Measurements from ENCODE around the gene KCNK5.

DNA sequence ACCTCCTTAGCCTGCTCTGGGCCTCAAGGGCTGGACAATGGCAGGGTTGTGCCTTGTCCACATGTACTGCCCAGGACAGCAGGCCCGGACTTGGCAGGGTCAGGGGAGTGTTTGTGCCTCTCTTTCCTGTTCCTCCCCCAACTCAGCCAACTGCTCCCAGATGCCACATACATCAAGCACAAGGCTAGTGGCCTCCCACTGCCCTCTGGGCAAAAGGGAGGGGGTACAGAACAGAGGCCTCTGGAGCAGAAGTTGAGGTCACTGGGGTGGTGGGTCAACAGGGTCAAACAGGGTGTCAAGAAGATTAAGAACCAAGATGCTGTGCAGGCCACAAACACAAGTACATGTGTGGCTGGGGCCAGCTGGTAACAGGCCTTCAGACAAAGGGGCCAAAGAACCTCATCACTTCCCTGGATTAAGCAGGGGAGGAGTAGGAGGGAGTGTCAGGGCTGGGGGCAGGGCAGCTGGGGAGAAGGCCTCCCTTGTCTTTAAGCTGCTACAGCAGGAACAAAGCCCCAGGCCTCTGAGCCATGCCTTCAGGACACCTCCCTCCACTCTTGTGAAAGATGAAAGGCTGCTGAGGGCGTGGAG lies 36.0 kb downstream of the KCNK5 start:
- TF ChIP-seq, protein P1, sequence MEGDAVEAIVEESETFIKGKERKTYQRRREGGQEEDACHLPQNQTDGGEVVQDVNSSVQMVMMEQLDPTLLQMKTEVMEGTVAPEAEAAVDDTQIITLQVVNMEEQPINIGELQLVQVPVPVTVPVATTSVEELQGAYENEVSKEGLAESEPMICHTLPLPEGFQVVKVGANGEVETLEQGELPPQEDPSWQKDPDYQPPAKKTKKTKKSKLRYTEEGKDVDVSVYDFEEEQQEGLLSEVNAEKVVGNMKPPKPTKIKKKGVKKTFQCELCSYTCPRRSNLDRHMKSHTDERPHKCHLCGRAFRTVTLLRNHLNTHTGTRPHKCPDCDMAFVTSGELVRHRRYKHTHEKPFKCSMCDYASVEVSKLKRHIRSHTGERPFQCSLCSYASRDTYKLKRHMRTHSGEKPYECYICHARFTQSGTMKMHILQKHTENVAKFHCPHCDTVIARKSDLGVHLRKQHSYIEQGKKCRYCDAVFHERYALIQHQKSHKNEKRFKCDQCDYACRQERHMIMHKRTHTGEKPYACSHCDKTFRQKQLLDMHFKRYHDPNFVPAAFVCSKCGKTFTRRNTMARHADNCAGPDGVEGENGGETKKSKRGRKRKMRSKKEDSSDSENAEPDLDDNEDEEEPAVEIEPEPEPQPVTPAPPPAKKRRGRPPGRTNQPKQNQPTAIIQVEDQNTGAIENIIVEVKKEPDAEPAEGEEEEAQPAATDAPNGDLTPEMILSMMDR (IDR thresholded peaks at IDR 0.05 in 4 of 5, conservative IDR thresholded peaks at IDR 0.05 in 1 of 5), result no peak
- no peak for TF ChIP-seq POLR2A (IDR thresholded peaks at IDR 0.05)

All from gastrocnemius medialis (tissue), 4 donors.